Uterus (tissue), 2 donors: Measurements from ENCODE around the gene ADH1C.

Experiments used
- POLR2A ChIP-seq, 2 donors: fragments of 450-650 bp; IDR thresholded peaks; one replicate each; pipeline ENCODE4 v1.6.1; 2016; ENCODE audit warnings: antibody characterized with exemption in 2 of 2, mild to moderate bottlenecking in 1 of 2, moderate library complexity in 1 of 2
- TF ChIP-seq, protein P1 (sequence below), 4 experiments: fragments of 200-600 bp in 2 of 4; fragments of 450-650 bp in 2 of 4; sonication (generic) in 2 of 4; IDR thresholded peaks; one replicate each; pipeline ENCODE4 v1.5.1; 2016 to 2019; ENCODE audit warnings: antibody characterized with exemption in 4 of 4, mild to moderate bottlenecking in 2 of 4, moderate library complexity in 1 of 4

DNA sequence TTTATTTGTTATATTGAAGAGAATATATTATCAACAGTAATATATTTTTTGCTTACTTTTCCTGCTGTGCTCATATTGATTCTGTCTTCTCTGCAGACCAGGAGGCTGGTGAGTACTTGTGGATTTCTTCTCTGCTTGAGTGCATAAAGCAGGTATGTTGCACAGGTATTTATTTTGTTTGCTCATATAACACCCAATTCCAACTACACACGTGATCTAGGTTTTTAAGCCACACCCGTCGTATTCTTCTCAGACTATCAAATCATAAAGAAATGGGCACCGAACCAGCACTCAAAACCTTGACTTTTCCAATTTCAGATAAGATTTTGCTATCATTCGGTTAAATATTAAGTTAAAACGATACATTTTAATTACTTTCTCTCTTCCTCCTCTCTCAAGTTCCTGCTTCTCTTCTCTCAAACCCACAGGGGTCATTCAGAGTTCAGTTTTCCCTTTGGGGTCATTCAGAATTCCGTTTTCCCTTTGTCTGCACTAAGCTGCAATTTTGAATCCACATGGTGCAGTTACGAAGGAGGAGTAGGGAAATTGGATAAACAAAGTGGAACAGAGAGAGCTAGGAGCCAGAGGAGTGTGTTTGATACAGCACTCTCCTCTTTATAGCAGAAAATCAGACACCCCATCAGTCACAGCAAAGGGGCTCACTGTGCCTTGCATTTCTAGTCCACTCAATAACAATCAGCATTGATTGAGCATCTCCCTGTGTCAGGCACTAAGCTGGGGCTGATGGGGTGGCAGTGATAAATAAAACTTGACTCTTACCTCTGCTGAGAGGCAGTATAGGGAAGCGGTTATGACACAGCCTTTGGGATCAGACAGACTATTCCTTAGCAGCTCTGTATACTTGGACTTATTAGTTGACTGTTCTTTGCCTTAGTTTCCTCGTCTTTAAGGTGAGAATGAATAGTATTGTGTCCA, at the start of gene ADH1C:
- TF ChIP-seq, protein P1, sequence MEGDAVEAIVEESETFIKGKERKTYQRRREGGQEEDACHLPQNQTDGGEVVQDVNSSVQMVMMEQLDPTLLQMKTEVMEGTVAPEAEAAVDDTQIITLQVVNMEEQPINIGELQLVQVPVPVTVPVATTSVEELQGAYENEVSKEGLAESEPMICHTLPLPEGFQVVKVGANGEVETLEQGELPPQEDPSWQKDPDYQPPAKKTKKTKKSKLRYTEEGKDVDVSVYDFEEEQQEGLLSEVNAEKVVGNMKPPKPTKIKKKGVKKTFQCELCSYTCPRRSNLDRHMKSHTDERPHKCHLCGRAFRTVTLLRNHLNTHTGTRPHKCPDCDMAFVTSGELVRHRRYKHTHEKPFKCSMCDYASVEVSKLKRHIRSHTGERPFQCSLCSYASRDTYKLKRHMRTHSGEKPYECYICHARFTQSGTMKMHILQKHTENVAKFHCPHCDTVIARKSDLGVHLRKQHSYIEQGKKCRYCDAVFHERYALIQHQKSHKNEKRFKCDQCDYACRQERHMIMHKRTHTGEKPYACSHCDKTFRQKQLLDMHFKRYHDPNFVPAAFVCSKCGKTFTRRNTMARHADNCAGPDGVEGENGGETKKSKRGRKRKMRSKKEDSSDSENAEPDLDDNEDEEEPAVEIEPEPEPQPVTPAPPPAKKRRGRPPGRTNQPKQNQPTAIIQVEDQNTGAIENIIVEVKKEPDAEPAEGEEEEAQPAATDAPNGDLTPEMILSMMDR (IDR thresholded peaks at IDR 0.05): no peak
- TF ChIP-seq POLR2A (IDR thresholded peaks at IDR 0.05): no peak
